PFSK-1 (cell line): Measurements from ENCODE around the gene CCDC15.

Source experiments
- POLR2AphosphoS5 ChIP-seq: IDR thresholded peaks from 2 replicates; pipeline ENCODE4 v1.6.1; 2012; ENCODE audit warnings: low read depth, mild to moderate bottlenecking, control low read depth, low read length, moderate library complexity
- SIN3A ChIP-seq: IDR thresholded peaks from 2 replicates; pipeline ENCODE4 v1.6.1; 2012; ENCODE audit warnings: mild to moderate bottlenecking, low read length, moderate library complexity, borderline replicate concordance; ENCODE audit not compliant: insufficient read depth

GRCh38 chr11:125079878-125080530 lies 126.0 kb downstream of the CCDC15 start:
- no peak for TF ChIP-seq POLR2AphosphoS5
- no peak for TF ChIP-seq SIN3A
